Endothelial cell of umbilical vein (primary cell): ENCODE results near the gene CHRNA7. TPM values are rescaled to one million over a fixed set of nuclear protein-coding genes. Genes with fewer than 3 reads are reported as not detected.

Experiments
- BruUV-seq: library from RNA; stranded (reverse); fragments of 400-500 nt; replicated peaks from 2 replicates; lab custom pipeline; 2021; lab: Mats Ljungman, UMichigan
- CTCF ChIA-PET: fragments of 300-600, 350-600 bp; sonication (Branson Sonifier 250); formaldehyde crosslinking; loops from one replicate; lab custom pipeline; 2021; ENCODE audit warnings: antibody characterized with exemption, inconsistent platforms; lab: Charles Lee
- POLR2A ChIA-PET: fragments of 300-600, 350-600 bp; sonication (Branson Sonifier 250); formaldehyde crosslinking; loops from one replicate; lab custom pipeline; 2021; ENCODE audit warnings: antibody characterized with exemption, inconsistent platforms; lab: Charles Lee
- DNase-seq: peaks from one replicate; pipeline ENCODE4 v3.0.0-alpha.2; 2011; ENCODE audit warnings: low read depth, low spot score
- FAIRE-seq: peaks from 2 replicates; lab custom pipeline; 2011; peaks lifted over from hg19 to GRCh38; lab: Jason Lieb, UNC
- H2AFZ ChIP-seq: 2 replicates; pipeline ENCODE4 v1.6.0; 2012; ENCODE audit warnings: low read depth, low read length, control low read depth, inconsistent platforms
- H3K27ac ChIP-seq: 2 replicates; pipeline ENCODE4 v1.5.1; 2011; ENCODE audit warnings: low read depth, mild to moderate bottlenecking, control low read depth, low read length, moderate library complexity; ENCODE audit not compliant: insufficient read depth
- H3K27me3 ChIP-seq, 2 experiments: 2 replicates each; pipeline versions ENCODE4 v1.6.0 to v1.6.1; 2011; ENCODE audit warnings: low read length in 2 of 2, mixed read lengths in 1 of 2; ENCODE audit not compliant: control insufficient read depth in 2 of 2, insufficient read depth in 2 of 2
- H3K36me3 ChIP-seq, 2 experiments: 2 replicates in 1 of 2; 3 replicates in 1 of 2; pipeline ENCODE4 v1.5.1; 2011; ENCODE audit warnings: low read length in 2 of 2, mild to moderate bottlenecking in 1 of 2, moderate library complexity in 1 of 2; ENCODE audit not compliant: control insufficient read depth in 2 of 2, insufficient read depth in 2 of 2; ENCODE audit errors: extremely low read depth in 1 of 2
- H3K4me1 ChIP-seq: 3 replicates; pipeline ENCODE4 v1.5.1; 2011; ENCODE audit warnings: mild to moderate bottlenecking, low read length; ENCODE audit not compliant: control insufficient read depth, insufficient read depth; ENCODE audit errors: extremely low read depth
- H3K4me2 ChIP-seq: 2 replicates; pipeline ENCODE4 v1.6.1; 2011; ENCODE audit warnings: low read length, control low read depth, mixed read lengths; ENCODE audit not compliant: insufficient read depth
- H3K4me3 ChIP-seq, 3 experiments: fragments of 200-600 bp in 1 of 3; sonication (generic), shearing (Covaris generic) in 1 of 3; replicated peaks in 1 of 3; 2 replicates each; pipeline ENCODE4 v1.5.1; 2011 to 2016; ENCODE audit warnings: control low read depth in 3 of 3, low read length in 3 of 3, mild to moderate bottlenecking in 2 of 3, inconsistent platforms in 1 of 3, low read depth in 1 of 3, moderate library complexity in 1 of 3; ENCODE audit not compliant: insufficient read depth in 1 of 3
- H3K79me2 ChIP-seq: 2 replicates; pipeline ENCODE4 v1.6.0; 2012; ENCODE audit warnings: low read length, inconsistent platforms; ENCODE audit not compliant: control insufficient read depth, insufficient read depth
- H3K9ac ChIP-seq: replicated peaks from 2 replicates; pipeline ENCODE3; 2011; ENCODE audit warnings: low read length, control low read depth; ENCODE audit not compliant: insufficient read depth; ENCODE audit errors: extremely low read depth
- H3K9me1 ChIP-seq: replicated peaks from 3 replicates; pipeline ENCODE4 v1.6.0; 2011; ENCODE audit warnings: mild to moderate bottlenecking, low read length; ENCODE audit not compliant: control insufficient read depth, insufficient read depth; ENCODE audit errors: extremely low read depth
- H3K9me3 ChIP-seq: replicated peaks from 2 replicates; pipeline ENCODE4 v1.5.1; 2012; ENCODE audit warnings: low read length, inconsistent platforms; ENCODE audit not compliant: control insufficient read depth, insufficient read depth
- H4K20me1 ChIP-seq: replicated peaks from 2 replicates; pipeline ENCODE3; 2011; ENCODE audit warnings: mild to moderate bottlenecking, low read length; ENCODE audit not compliant: control insufficient read depth, insufficient read depth; ENCODE audit errors: extremely low read depth
- CTCF ChIP-seq, 2 donors: IDR thresholded peaks; 1 replicate in 1 of 2; 2 replicates in 1 of 2; pipeline ENCODE4 v1.5.1; 2011; ENCODE audit warnings: low read length in 2 of 2, mild to moderate bottlenecking in 2 of 2, moderate library complexity in 2 of 2, control low read depth in 1 of 2, inconsistent platforms in 1 of 2, low read depth in 1 of 2; ENCODE audit not compliant: insufficient read depth in 1 of 2; ENCODE audit errors: extremely low read depth in 1 of 2
- EZH2 ChIP-seq: IDR thresholded peaks from 2 replicates; pipeline ENCODE4 v1.6.1; 2012; ENCODE audit warnings: borderline replicate concordance, low read depth, mild to moderate bottlenecking, moderate library complexity, low read length, inconsistent platforms; ENCODE audit not compliant: severe bottlenecking
- FOS ChIP-seq: IDR thresholded peaks from 2 replicates; pipeline ENCODE4 v1.6.1; 2011; ENCODE audit warnings: mild to moderate bottlenecking, low read length, moderate library complexity, borderline replicate concordance; ENCODE audit not compliant: insufficient read depth
- GATA2 ChIP-seq: IDR thresholded peaks from 2 replicates; pipeline ENCODE4 v1.7.0; 2011; ENCODE audit warnings: low read depth, mild to moderate bottlenecking, moderate library complexity, mixed read lengths, low read length; ENCODE audit not compliant: insufficient read length, insufficient read depth
- JUN ChIP-seq: IDR thresholded peaks from 2 replicates; pipeline ENCODE4 v1.6.1; 2011; ENCODE audit warnings: borderline replicate concordance, low read depth; ENCODE audit not compliant: insufficient read length, insufficient read depth
- MAX ChIP-seq: IDR thresholded peaks from 2 replicates; pipeline ENCODE4 v1.6.1; 2011; ENCODE audit not compliant: insufficient read depth, insufficient read length
- MYC ChIP-seq: IDR thresholded peaks from one replicate; pipeline ENCODE4 v1.6.1; 2011; ENCODE audit warnings: mild to moderate bottlenecking, low read depth, low read length
- POLR2A ChIP-seq: IDR thresholded peaks from 2 replicates; pipeline ENCODE4 v1.6.1; 2012; ENCODE audit warnings: low read depth, mild to moderate bottlenecking, control low read depth, low read length
- POLR2AphosphoS5 ChIP-seq: IDR thresholded peaks from 2 replicates; pipeline ENCODE4 v1.6.1; 2012; ENCODE audit warnings: low read depth, mild to moderate bottlenecking, control low read depth, low read length, moderate library complexity; ENCODE audit not compliant: insufficient read depth
- dilution Hi-C: fragments of 300-500 bp; cut with MboI; formaldehyde crosslinking; loops from one replicate; pipeline ENCODE4 v1.15.0; 2019; ENCODE audit warnings: low sequenced_read_pairs; ENCODE audit not compliant: extremely low pct_ligation_motif_present
- intact Hi-C: fragments of 100-400 bp; cut with micrococcal nuclease; formaldehyde crosslinking; loops from one replicate; pipeline ENCODE4 v1.10.0; 2022
- polyA plus RNA-seq, 4 experiments: library from polyadenylated mRNA; depleted of rRNA in 3 of 4; stranded (reverse) in 3 of 4; unstranded in 1 of 4; fragments of >200 nt; gene quantifications; 2 replicates each; pipeline versions ENCODE4 v1.2.1 to v1.2.3, GENCODE V29; 2011 to 2012; ENCODE audit warnings: missing spikeins in 1 of 4
- total RNA-seq: library from RNA; stranded (reverse); gene quantifications from 2 replicates; pipeline ENCODE4 v1.2.3, GENCODE V29; 2021

Gene CHRNA7
- total and polyA plus RNA-seq, 2 donors (not counting 3 experiments of a cell fraction or from before 2014, with no cell fraction given): 0.70 to 2.6 TPM

GRCh38 chr15:32067115-32067514, 36.8 kb downstream of the CHRNA7 start:
- Histone ChIP-seq H2AFZ (no peak overlapping the region), H3K27ac (no peak overlapping the region), H3K36me3 (no peaks in the 10 kb centered on the region), H3K9me3 (peaks cover 2% of the 10 kb centered on the region), H3K4me3 (no peak overlapping the region), H3K4me1 (no peaks in the 10 kb centered on the region), H3K4me2 (no peak overlapping the region), H3K27me3 (no peaks in the 10 kb centered on the region), H4K20me1 (no peaks in the 10 kb centered on the region), H3K79me2 (no peaks in the 10 kb centered on the region), H3K9ac (no peak overlapping the region), H3K9me1 (no peaks in the 10 kb centered on the region)
- ChIA-PET CTCF (no interaction called here), POLR2A (no interaction called here)
- no peak for DNase-seq
- no TSS peak for BruUV-seq
- dilution Hi-C loops (no loop called here), intact Hi-C loops (no loop called here)
- TF ChIP-seq EZH2 (no peak), MAX (no peak), JUN (no peak), POLR2A (no peak), MYC (no peak), FOS (no peak)
- no peak for FAIRE-seq

GRCh38 chr15:32089851-32090359, 59.6 kb downstream of the CHRNA7 start:
- Histone ChIP-seq H2AFZ (no peak overlapping the region), H3K4me2 (no peak overlapping the region), H3K9me3 (no peaks in the 10 kb centered on the region), H3K36me3 (no peaks in the 10 kb centered on the region), H3K9ac (no peak overlapping the region), H3K27ac (no peak overlapping the region), H3K27me3 (no peaks in the 10 kb centered on the region), H3K9me1 (no peaks in the 10 kb centered on the region), H3K4me3 (no peak overlapping the region), H4K20me1 (no peaks in the 10 kb centered on the region), H3K79me2 (no peaks in the 10 kb centered on the region), H3K4me1 (no peaks in the 10 kb centered on the region)
- DNase-seq (no peak), FAIRE-seq (no peak)
- BruUV-seq: no TSS peak
- no peak for TF ChIP-seq JUN
- no peak for TF ChIP-seq GATA2
- no peak for TF ChIP-seq POLR2A
- no peak for TF ChIP-seq CTCF (IDR thresholded peaks at IDR 0.05; ENCODE audit: extremely low read depth in 1 of 2, insufficient read depth in 1 of 2, low read depth in 1 of 2, low read length in 2 of 2)
- no peak for TF ChIP-seq POLR2AphosphoS5
- TF ChIP-seq EZH2: no peak
- no peak for TF ChIP-seq FOS
- no peak for TF ChIP-seq MAX
- no peak for TF ChIP-seq MYC
- CTCF ChIA-PET: no interaction called here
- intact Hi-C loops: loop anchor here (10.0 kb wide), 1 partner anchor 45 kb away; no protein-coding TSS in a partner anchor
- POLR2A ChIA-PET: no interaction called here
- dilution Hi-C loops: no loop called here
